Measurements from ENCODE around the gene RSPH1.

The RSPH1 gene

GRCh38 chr21:42461881-42462877 lies 33.8 kb downstream of the RSPH1 start:
- no peak for DNase-seq

- DNase-seq = no peak
Measured at GRCh38 chr21:42461185-42461520, 34.9 kb downstream of the RSPH1 start.

- DNase-seq = peak; percentile 67
Measured at GRCh38 chr21:42460391-42461184, 35.4 kb downstream of the RSPH1 start.

GRCh38 chr21:42459546-42460215 lies 36.3 kb downstream of the RSPH1 start:
- DNase-seq = no peak

GRCh38 chr21:42459082-42459460 lies 37.0 kb downstream of the RSPH1 start:
- no peak for DNase-seq

- peak; percentile 43 for DNase-seq
Measured at GRCh38 chr21:42456457-42456856, 39.6 kb downstream of the RSPH1 start.

- no peak for DNase-seq
Measured at GRCh38 chr21:42455754-42456440, 40.1 kb downstream of the RSPH1 start.

GRCh38 chr21:42455196-42455595 lies 40.8 kb downstream of the RSPH1 start:
- no peak for DNase-seq

GRCh38 chr21:42454786-42455185 lies 41.2 kb downstream of the RSPH1 start:
- no peak for DNase-seq

GRCh38 chr21:42453986-42454570 lies 41.9 kb downstream of the RSPH1 start:
- no peak for DNase-seq

GRCh38 chr21:42453224-42453985 lies 42.6 kb downstream of the RSPH1 start:
- DNase-seq = no peak

- DNase-seq = no peak
Measured at GRCh38 chr21:42452401-42453223, 43.4 kb downstream of the RSPH1 start.

GRCh38 chr21:42451941-42452340 lies 44.1 kb downstream of the RSPH1 start:
- no peak for DNase-seq

- DNase-seq = no peak
Measured at GRCh38 chr21:42448686-42449085, 47.3 kb downstream of the RSPH1 start.

GRCh38 chr21:42447732-42448131 lies 48.3 kb downstream of the RSPH1 start:
- DNase-seq = no peak

GRCh38 chr21:42447182-42447581 lies 48.8 kb downstream of the RSPH1 start:
- DNase-seq = no peak

- DNase-seq = no peak
Measured at GRCh38 chr21:42446531-42446930, 49.5 kb downstream of the RSPH1 start.

- DNase-seq = no peak
Measured at GRCh38 chr21:42445311-42445710, 50.7 kb downstream of the RSPH1 start.

- no peak for DNase-seq
Measured at GRCh38 chr21:42444745-42445059, 51.3 kb downstream of the RSPH1 start.

GRCh38 chr21:42443876-42444744 lies 51.9 kb downstream of the RSPH1 start:
- no peak for DNase-seq

Data from CD4-positive, alpha-beta T cell treated with Interleukin-21 for 1 hour (primary cell).